ENCODE results near the gene KLRD1. TPM values are rescaled to one million over a fixed set of nuclear protein-coding genes. Genes with fewer than 3 reads are reported as not detected.

KLRD1 gene, protein sequence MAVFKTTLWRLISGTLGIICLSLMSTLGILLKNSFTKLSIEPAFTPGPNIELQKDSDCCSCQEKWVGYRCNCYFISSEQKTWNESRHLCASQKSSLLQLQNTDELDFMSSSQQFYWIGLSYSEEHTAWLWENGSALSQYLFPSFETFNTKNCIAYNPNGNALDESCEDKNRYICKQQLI
- total RNA-seq (ENCODE audit: low replicate concordance), result 0.16 and 0.45 TPM in 2 replicates

DNA sequence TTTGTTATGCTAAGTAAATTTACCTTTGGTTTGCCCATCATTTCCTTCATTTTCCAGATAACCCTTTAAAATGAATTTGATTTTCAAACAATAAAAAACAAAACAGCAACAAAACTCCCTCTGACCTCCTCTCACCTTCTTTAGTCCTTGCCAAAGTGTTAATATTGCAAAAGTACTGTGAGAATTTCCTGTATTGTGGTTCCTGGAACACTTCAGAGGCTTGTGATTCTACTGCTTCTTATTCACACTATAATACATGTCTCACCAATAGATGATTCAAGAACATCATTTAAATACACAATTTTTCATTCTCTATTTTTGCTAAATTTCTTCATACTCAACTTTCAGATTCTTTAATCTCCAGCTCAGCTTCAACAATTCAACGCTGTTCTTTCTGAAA lies at the start of gene KLRD1:
Gene KLRD1 (plus strand): TSS at position 241 of the 400 bp plus-strand sequence. CDS start 208 bp downstream, outside the sequence.
- no peak for DNase-seq (ENCODE audit: low read depth)
- no peak within 1 kb of the TSS for H3K4me3 ChIP-seq (ENCODE audit: low read depth, low read length)

DNA sequence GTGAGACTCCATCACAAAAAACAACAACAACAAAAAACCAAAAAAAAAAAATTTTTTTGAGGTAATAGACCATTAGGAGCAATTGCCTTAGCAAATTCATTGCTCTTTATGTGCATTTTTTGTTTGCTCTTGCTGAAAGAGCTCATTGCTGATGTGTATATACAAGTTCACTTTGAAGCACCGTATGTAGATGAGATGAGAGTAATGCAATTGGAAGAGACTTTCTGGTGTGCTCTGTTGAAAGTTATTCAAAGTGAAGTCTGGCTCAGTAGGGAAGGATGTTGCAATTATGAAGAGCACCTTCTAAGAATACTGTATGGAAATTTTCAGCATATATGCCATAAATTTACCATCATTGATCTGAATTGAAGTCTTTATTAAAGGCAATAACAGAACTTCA lies 46.7 kb upstream of the KLRD1 start:
- TF ChIP-seq, protein P1, sequence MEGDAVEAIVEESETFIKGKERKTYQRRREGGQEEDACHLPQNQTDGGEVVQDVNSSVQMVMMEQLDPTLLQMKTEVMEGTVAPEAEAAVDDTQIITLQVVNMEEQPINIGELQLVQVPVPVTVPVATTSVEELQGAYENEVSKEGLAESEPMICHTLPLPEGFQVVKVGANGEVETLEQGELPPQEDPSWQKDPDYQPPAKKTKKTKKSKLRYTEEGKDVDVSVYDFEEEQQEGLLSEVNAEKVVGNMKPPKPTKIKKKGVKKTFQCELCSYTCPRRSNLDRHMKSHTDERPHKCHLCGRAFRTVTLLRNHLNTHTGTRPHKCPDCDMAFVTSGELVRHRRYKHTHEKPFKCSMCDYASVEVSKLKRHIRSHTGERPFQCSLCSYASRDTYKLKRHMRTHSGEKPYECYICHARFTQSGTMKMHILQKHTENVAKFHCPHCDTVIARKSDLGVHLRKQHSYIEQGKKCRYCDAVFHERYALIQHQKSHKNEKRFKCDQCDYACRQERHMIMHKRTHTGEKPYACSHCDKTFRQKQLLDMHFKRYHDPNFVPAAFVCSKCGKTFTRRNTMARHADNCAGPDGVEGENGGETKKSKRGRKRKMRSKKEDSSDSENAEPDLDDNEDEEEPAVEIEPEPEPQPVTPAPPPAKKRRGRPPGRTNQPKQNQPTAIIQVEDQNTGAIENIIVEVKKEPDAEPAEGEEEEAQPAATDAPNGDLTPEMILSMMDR (IDR thresholded peaks at IDR 0.05; ENCODE audit: insufficient read depth, low read length), result no peak
- H3K4me3 ChIP-seq (ENCODE audit: low read depth, low read length), result no peak overlapping the region
- no peak for DNase-seq (ENCODE audit: low read depth)

More for the DNA sequence above, at the start of gene KLRD1:
- TF ChIP-seq, protein P1 (IDR thresholded peaks at IDR 0.05; ENCODE audit: insufficient read depth, low read length), result no peak

DNA sequence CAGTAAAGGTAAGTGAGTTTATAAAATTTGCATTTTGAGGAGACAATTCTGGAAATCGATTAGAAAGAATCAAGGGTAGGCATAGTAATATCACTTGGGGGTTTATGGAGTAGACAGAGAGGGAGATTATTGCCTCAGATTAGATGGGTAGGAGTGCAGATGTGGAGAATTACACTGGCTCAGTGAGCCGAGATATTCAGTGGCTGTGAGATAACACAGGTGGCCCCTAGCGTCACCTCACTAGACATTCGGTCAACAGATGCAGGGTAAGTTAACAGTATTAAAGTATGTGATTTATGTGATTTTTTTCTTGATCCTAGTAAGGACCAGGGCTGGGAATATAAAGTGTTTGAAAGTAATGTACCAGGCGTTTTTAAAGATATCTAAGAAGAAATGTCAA lies 39.6 kb upstream of the KLRD1 start:
- TF ChIP-seq, protein P1 (IDR thresholded peaks at IDR 0.05; ENCODE audit: insufficient read depth, low read length), result no peak
- no peak for DNase-seq (ENCODE audit: low read depth)
- H3K4me3 ChIP-seq (ENCODE audit: low read depth, low read length), result no peak overlapping the region

DNA sequence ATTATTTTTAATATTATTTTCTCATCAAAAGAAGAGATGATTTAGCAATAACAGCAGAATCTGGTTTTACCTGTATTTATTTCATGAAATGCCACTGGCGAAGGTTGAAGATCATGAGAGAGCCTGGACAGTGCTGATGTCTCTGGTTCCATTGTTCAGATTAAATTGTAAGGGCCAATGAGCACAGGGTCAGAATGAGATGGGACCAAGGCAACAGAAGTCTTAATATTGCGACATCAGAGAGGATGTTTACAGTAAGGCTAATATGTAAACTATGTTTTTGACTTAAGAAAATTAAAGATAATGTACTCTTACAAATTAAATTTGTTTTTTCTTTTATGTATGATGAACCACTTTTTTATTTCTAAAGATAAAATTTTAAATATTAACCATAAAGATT lies 35.2 kb upstream of the KLRD1 start:
- TF ChIP-seq, protein P1 (IDR thresholded peaks at IDR 0.05; ENCODE audit: insufficient read depth, low read length), result no peak
- no peak for DNase-seq (ENCODE audit: low read depth)
- H3K4me3 ChIP-seq (ENCODE audit: low read depth, low read length), result no peak overlapping the region

DNA sequence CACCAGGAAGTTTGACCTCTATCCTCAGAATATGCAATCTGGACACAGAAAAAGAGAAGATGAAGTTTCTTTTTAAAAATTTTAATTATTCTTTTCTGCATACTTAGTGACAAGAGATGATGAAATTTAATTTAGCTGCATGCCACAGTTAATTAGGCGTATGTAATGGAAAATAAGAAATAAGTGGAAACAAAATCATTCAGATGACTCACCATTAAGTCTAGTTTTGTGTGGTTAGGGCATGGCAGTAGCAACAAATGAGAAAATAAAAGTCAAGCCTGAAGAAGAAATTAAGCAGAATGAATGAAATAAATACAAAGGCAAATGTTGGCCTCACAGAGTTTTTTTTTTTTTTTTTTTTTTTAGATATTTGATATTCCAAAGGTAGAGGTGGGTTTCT lies 30.9 kb upstream of the KLRD1 start:
- TF ChIP-seq, protein P1 (IDR thresholded peaks at IDR 0.05; ENCODE audit: insufficient read depth, low read length), result no peak
- no peak overlapping the region for H3K4me3 ChIP-seq (ENCODE audit: low read depth, low read length)
- no peak for DNase-seq (ENCODE audit: low read depth)

DNA sequence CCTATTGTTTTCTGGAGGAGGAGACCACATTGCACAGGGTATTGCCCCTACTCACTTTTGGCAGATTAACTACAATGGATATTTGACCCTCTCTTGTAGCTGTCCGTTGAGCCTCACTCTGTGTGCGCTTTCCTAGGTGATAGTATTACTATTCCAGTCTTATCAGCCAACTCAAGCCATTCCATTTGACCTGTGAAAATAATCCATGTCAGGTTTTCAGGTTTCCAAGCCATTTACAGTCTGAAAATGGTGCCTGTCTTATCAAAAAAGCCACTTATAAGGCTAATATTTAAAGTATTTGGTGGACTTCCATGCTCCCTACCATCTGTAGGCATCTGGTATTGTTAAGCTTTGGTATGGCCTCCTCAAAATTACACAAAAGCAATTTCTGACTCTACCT lies 29.6 kb upstream of the KLRD1 start:
- H3K4me3 ChIP-seq (ENCODE audit: low read depth, low read length), result no peak overlapping the region
- DNase-seq (ENCODE audit: low read depth), result no peak
- TF ChIP-seq, protein P1 (IDR thresholded peaks at IDR 0.05; ENCODE audit: insufficient read depth, low read length), result no peak

DNA sequence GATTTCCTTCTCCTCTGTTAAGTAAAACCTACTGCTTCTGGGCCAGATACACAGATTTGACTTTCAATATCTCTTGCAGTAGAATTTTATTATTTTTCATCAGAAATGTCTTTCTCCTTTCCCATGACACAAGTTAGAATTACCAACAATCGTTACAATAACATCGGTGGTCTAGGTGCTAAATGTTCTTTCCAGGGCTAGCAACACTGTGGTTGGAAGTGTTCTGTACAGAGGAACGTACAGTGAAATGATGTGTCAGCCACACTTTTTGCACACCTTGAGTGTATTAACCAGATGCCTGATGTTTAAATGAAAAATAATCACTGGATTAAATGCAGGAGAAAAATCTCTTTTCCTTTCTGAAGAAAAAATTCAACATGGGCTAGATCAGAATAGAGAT lies 27.7 kb upstream of the KLRD1 start:
- no peak for DNase-seq (ENCODE audit: low read depth)
- no peak overlapping the region for H3K4me3 ChIP-seq (ENCODE audit: low read depth, low read length)
- TF ChIP-seq, protein P1 (IDR thresholded peaks at IDR 0.05; ENCODE audit: insufficient read depth, low read length), result no peak

All from fibroblast of the aortic adventitia (primary cell).